B cell (primary cell): Measurements from ENCODE around the gene MOXD1.

Experiments
- CTCF ChIP-seq: fragments of 200-600 bp; IDR thresholded peaks from one replicate; pipeline ENCODE4 v1.8.0; 2022; ENCODE audit warnings: antibody characterized with exemption, mild to moderate bottlenecking
- EZH2 ChIP-seq: IDR thresholded peaks from 2 replicates; pipeline ENCODE4 v1.6.1; 2012; ENCODE audit warnings: borderline replicate concordance, low read depth, mild to moderate bottlenecking, moderate library complexity, low read length; ENCODE audit not compliant: insufficient read depth, poor library complexity, severe bottlenecking

- TF ChIP-seq CTCF (no peak), EZH2 (no peak)
Observed at GRCh38 chr6:132412656-132413498, 11.6 kb upstream of the MOXD1 start.
